Smooth muscle cell (in vitro differentiated cells): ENCODE measurements around the gene TMEM38A. TPM values are rescaled to one million over a fixed set of nuclear protein-coding genes. Genes with fewer than 3 reads are reported as not detected.

ENCODE experiments used
- DNase-seq: peaks from one replicate; lab custom pipeline; 2025; ENCODE audit not compliant: unreplicated experiment; lab: John Stamatoyannopoulos, UW
- H2AFZ ChIP-seq: fragments of 200-600 bp; sonication (generic); 2 replicates; pipeline ENCODE4 v1.6.0; 2016; ENCODE audit warnings: antibody characterized with exemption, low read depth, mild to moderate bottlenecking
- H3F3A ChIP-seq: fragments of 200-600 bp; sonication (generic); 2 replicates; pipeline ENCODE4 v1.6.0; 2017; ENCODE audit warnings: antibody characterized with exemption, low read depth
- H3K27ac ChIP-seq: fragments of 200-600 bp; sonication (generic); 2 replicates; pipeline ENCODE4 v1.5.1; 2016; ENCODE audit warnings: low read depth, mild to moderate bottlenecking
- H3K27me3 ChIP-seq: fragments of 200-600 bp; sonication (generic); 2 replicates; pipeline ENCODE4 v1.6.1; 2016; ENCODE audit warnings: low read depth, mild to moderate bottlenecking
- H3K36me3 ChIP-seq: fragments of 200-600 bp; sonication (generic); 2 replicates; pipeline ENCODE4 v1.5.1; 2016; ENCODE audit warnings: low read depth
- H3K4me1 ChIP-seq: fragments of 200-600 bp; sonication (generic); 2 replicates; pipeline ENCODE4 v1.5.1; 2016; ENCODE audit warnings: low read depth
- H3K4me2 ChIP-seq: fragments of 200-600 bp; sonication (generic); 2 replicates; pipeline ENCODE4 v1.6.0; 2016; ENCODE audit warnings: mild to moderate bottlenecking
- H3K4me3 ChIP-seq: fragments of 200-600 bp; sonication (generic); 2 replicates; pipeline ENCODE4 v1.5.1; 2016; ENCODE audit warnings: mild to moderate bottlenecking
- H3K79me2 ChIP-seq: fragments of 200-600 bp; sonication (generic); 2 replicates; pipeline ENCODE4 v1.6.0; 2016; ENCODE audit warnings: low read depth, mild to moderate bottlenecking
- H3K9ac ChIP-seq: fragments of 200-600 bp; sonication (generic); 2 replicates; pipeline ENCODE4 v1.6.0; 2016; ENCODE audit warnings: low read depth
- H3K9me3 ChIP-seq: fragments of 200-600 bp; sonication (generic); replicated peaks from 2 replicates; pipeline ENCODE4 v1.5.1; 2016; ENCODE audit warnings: low read depth
- H4K20me1 ChIP-seq: fragments of 200-600 bp; sonication (generic); 2 replicates; pipeline ENCODE4 v1.6.0; 2016; ENCODE audit warnings: low read depth
- WGBS: methylation state at CpG from one replicate; pipeline ENCODE4 v1.1.7; 2016; ENCODE audit warnings: low lambda C conversion rate; 5-methylcytosine and 5-hydroxymethylcytosine counted together
- polyA plus RNA-seq: library from polyadenylated mRNA; unstranded; fragments of >200 nt; fragmentation: Nextera tagmentation; extraction: Ambion mirVana; gene quantifications from 2 replicates; pipeline ENCODE4 v1.2.1, GENCODE V29; 2016
- total RNA-seq: library from RNA; depleted of rRNA; stranded (reverse); fragments of >200 nt; gene quantifications from 2 replicates; pipeline ENCODE4 v1.2.3, GENCODE V29; 2014
- TF ChIP-seq, protein P1 (sequence below): fragments of 200-600 bp; sonication (generic); IDR thresholded peaks from 2 replicates; pipeline ENCODE4 v1.5.1; 2017; ENCODE audit warnings: borderline replicate concordance, mild to moderate bottlenecking, antibody characterized with exemption; ENCODE audit not compliant: insufficient read depth, poor library complexity, severe bottlenecking

TMEM38A gene
- total and polyA plus RNA-seq, 2 experiments from 2014 or later: 0.53 to 0.81 TPM

DNA sequence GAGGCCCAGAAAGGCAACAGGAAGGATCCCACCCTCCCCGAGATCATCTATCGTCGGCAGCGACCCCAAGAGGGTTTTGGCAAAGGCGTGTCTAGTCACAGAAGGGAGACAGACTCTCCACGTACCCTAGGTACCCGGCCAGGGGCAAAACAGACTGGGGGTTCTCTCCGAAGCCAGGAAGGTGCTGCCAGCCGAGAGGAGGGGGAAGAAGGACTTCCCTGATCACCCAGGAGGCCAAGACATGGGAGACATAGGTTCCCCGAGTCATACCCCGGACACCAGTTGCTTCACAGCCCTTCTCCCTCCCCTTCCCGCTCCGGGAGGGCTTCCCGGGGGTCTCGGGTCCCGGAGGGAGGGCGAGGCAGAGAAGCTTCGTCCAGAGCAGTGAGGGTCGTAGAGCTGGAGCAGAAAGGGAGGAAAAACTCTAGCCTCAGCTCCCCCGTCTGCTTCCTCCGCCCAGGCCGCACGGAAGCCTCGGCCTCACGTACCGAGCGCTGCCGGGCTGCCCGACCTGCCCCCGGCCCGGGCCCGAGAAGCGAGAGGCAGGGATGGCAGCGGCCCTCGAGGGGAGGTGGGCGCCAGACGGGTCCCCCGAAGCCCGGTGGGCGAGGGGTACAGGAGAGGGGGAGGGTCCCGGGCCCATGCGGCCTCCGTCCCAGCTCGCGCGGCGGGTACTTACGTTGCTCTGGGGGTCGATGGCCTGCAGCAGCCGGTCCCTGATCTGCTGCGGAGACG is 33.6 kb upstream of the TMEM38A start:
- Histone ChIP-seq H3K36me3 (peaks cover 5% of the 10 kb centered on the region), H3K79me2 (peaks cover 56% of the 10 kb centered on the region), H3K4me3 (peak overlapping the region; percentile 98), H3K4me1 (peaks cover 8% of the 10 kb centered on the region), H3F3A (peaks cover 3% of the 10 kb centered on the region), H4K20me1 (peaks cover 54% of the 10 kb centered on the region), H3K9me3 (no peaks in the 10 kb centered on the region), H3K27ac (peak overlapping the region; percentile 80), H2AFZ (no peak overlapping the region), H3K4me2 (peak overlapping the region; percentile 96), H3K27me3 (no peaks in the 10 kb centered on the region), H3K9ac (peak overlapping the region; percentile 99)
- DNase-seq: no peak
- 2% methylated on average over 52 of the region's 52 CpGs for WGBS
- TF ChIP-seq, protein P1, sequence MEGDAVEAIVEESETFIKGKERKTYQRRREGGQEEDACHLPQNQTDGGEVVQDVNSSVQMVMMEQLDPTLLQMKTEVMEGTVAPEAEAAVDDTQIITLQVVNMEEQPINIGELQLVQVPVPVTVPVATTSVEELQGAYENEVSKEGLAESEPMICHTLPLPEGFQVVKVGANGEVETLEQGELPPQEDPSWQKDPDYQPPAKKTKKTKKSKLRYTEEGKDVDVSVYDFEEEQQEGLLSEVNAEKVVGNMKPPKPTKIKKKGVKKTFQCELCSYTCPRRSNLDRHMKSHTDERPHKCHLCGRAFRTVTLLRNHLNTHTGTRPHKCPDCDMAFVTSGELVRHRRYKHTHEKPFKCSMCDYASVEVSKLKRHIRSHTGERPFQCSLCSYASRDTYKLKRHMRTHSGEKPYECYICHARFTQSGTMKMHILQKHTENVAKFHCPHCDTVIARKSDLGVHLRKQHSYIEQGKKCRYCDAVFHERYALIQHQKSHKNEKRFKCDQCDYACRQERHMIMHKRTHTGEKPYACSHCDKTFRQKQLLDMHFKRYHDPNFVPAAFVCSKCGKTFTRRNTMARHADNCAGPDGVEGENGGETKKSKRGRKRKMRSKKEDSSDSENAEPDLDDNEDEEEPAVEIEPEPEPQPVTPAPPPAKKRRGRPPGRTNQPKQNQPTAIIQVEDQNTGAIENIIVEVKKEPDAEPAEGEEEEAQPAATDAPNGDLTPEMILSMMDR: no peak

DNA sequence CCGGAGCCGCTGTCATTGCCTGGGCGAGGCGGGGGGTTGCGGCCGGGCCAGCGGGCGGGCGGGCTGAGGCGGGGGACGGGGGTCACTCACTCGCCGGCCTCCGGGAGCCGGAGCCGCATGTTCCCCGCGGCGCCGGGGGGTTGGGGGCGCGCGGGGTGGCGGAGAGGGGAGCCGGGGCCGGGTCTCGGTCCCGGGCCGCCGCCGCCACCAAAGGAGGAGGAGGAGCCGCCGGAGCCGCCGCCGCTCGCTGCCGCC is 33.1 kb upstream of the TMEM38A start:
- Histone ChIP-seq H2AFZ (no peak overlapping the region), H3K4me1 (peaks cover 8% of the 10 kb centered on the region), H3K36me3 (peaks cover 5% of the 10 kb centered on the region), H3F3A (peaks cover 3% of the 10 kb centered on the region), H3K9me3 (no peaks in the 10 kb centered on the region), H3K9ac (peak overlapping the region; percentile 99), H4K20me1 (peaks cover 52% of the 10 kb centered on the region), H3K79me2 (peaks cover 51% of the 10 kb centered on the region), H3K27ac (peak overlapping the region; percentile 80), H3K4me3 (peak overlapping the region; percentile 98), H3K27me3 (no peaks in the 10 kb centered on the region), H3K4me2 (peak overlapping the region; percentile 96)
- no peak for DNase-seq
- TF ChIP-seq, protein P1: no peak
- WGBS: 0% methylated on average over 3 of the region's 38 CpGs

DNA sequence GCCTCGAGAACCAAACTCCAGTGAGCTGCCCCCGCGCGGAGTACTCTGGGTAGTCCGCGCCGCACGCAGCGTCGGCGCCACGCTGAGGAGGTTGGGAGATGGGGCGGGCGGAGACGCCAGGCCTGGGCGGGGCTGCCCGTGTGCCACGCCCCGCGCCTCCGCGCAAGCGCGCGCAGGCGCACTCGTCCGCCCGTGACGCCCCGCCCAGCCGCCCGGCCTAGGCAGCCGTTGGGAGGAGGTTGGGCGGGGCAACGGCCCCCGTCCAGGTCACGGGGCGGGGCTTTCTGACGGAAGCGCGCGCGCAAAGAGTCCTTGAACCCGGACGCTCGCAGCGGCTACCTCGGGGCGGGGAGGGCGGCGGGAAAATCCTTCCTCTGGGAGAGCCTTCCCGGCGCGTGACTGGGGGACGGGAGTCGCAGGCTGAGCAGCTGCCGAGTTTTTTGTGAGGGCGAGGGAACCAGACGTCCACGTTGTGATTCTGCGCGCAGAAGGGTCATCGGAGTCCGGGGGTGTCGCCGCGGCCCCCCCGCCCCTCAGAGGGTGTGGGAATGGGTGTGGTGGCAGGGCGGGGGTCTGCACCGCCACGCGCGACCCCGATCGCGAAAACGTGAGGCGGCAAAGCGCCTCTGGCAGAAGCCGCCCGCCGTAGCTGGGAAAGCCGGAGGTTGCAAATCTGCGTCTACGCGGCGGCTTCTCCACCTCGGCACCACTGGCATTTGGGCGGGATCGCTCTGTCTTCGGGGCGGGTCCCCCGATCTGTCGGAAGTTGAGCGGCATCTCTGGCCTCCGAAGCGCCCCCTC is 32.6 kb upstream of the TMEM38A start, which contains the start of gene MED26:
Gene MED26 (minus strand): TSS at position 22 of the 801 bp plus-strand sequence. CDS start 261 bp downstream, outside the sequence.
- H4K20me1 ChIP-seq: peaks cover 52% of the 10 kb centered on the region
- H3K27ac ChIP-seq: peak within 1 kb of the TSS; percentile 85

More for the DNA sequence above, 32.6 kb upstream of the TMEM38A start, which contains the start of gene MED26:
- Histone ChIP-seq H3K9ac (peak within 1 kb of the TSS; percentile 99), H3K4me3 (peak within 1 kb of the TSS; percentile 98), H3K4me1 (peaks cover 8% of the 10 kb centered on the region), H3K27me3 (no peaks in the 10 kb centered on the region), H2AFZ (peak within 1 kb of the TSS; percentile 67), H3K4me2 (peak within 1 kb of the TSS; percentile 96), H3K79me2 (peaks cover 46% of the 10 kb centered on the region), H3F3A (peaks cover 3% of the 10 kb centered on the region), H3K9me3 (no peaks in the 10 kb centered on the region), H3K36me3 (peaks cover 5% of the 10 kb centered on the region)
- 1% methylated on average over 54 of the region's 98 CpGs for WGBS
- TF ChIP-seq, protein P1: no peak
- peak; percentile 91 for DNase-seq
